K562 (cell line): Measurements from ENCODE around the gene TTC33. TPM values are rescaled to one million over a fixed set of nuclear protein-coding genes. Genes with fewer than 3 reads are reported as not detected.

Experiments used
- ATAC-seq: fragments of 200-7000 bp; cut with Tn5 transposase; 3 replicates; pipeline ENCODE4 v1.9.1; 2020; ENCODE audit warnings: moderate library complexity
- BruUV-seq: library from RNA; stranded (reverse); fragments of 400-500 nt; replicated peaks from 2 replicates; lab custom pipeline; 2021; lab: Mats Ljungman, UMichigan
- CTCF ChIA-PET: fragments of 300-600 bp; formaldehyde crosslinking; extraction: SDS; loops from one replicate; lab custom pipeline; 2021; ENCODE audit warnings: low intra/inter-chr PET ratio; lab: Yijun Ruan, JAX
- POLR2A ChIA-PET: fragments of 300-600, 350-650 bp; sonication (Branson Sonifier 250); formaldehyde crosslinking; extraction: SDS; loops from one replicate; lab custom pipeline; 2021; ENCODE audit warnings: antibody characterized with exemption, inconsistent platforms; lab: Yijun Ruan, JAX
- DNase-seq, 4 experiments: peaks; one replicate each; pipeline versions ENCODE4 v3.0.0 to v3.0.0-alpha.2; 2011 to 2018; ENCODE audit warnings: low spot score in 3 of 4, mixed read lengths in 3 of 4; ENCODE audit errors: extremely low read depth in 1 of 4
- FAIRE-seq: peaks from 2 replicates; lab custom pipeline; 2011; peaks lifted over from hg19 to GRCh38; lab: Jason Lieb, UNC
- H2AFZ ChIP-seq: 2 replicates; pipeline ENCODE4 v1.6.0; 2011; ENCODE audit warnings: low read depth, low read length, control low read depth, inconsistent platforms
- H3K27ac ChIP-seq: fragments of 200-600 bp; 3 replicates; pipeline ENCODE4 v1.8.0; 2011; ENCODE audit warnings: low read depth, mild to moderate bottlenecking, control low read depth, inconsistent platforms, low read length, moderate library complexity, mixed read lengths; ENCODE audit errors: extremely low read depth
- H3K27me3 ChIP-seq, 2 experiments: fragments of 300-600 bp in 1 of 2; 2 replicates in 1 of 2; 3 replicates in 1 of 2; pipeline versions ENCODE4 v1.6.0 to v1.8.0; 2011; ENCODE audit warnings: inconsistent platforms in 2 of 2, low read length in 2 of 2, mild to moderate bottlenecking in 1 of 2, mixed read lengths in 1 of 2, moderate library complexity in 1 of 2; ENCODE audit not compliant: control insufficient read depth in 2 of 2, insufficient read depth in 2 of 2
- H3K36me3 ChIP-seq: fragments of 300-600 bp; 3 replicates; pipeline ENCODE4 v1.8.0; 2011; ENCODE audit warnings: mild to moderate bottlenecking, low read length, inconsistent platforms; ENCODE audit not compliant: control insufficient read depth, insufficient read depth
- H3K4me1 ChIP-seq, 2 experiments: fragments of 200-600 bp in 1 of 2; replicated peaks in 1 of 2; 2 replicates in 1 of 2; 3 replicates in 1 of 2; pipeline versions ENCODE4 v1.5.1 to v1.8.0; 2011; ENCODE audit warnings: inconsistent platforms in 2 of 2, low read length in 2 of 2, mild to moderate bottlenecking in 1 of 2, mixed read lengths in 1 of 2, moderate library complexity in 1 of 2; ENCODE audit not compliant: control insufficient read depth in 2 of 2, insufficient read depth in 2 of 2
- H3K4me2 ChIP-seq: 2 replicates; pipeline ENCODE4 v1.6.1; 2011; ENCODE audit warnings: low read length, control low read depth, inconsistent platforms, mixed read lengths; ENCODE audit not compliant: insufficient read depth
- H3K4me3 ChIP-seq: fragments of 200-600 bp; sonication (generic), shearing (Covaris generic); 2 replicates; pipeline ENCODE4 v1.5.1; 2016; ENCODE audit warnings: control low read depth, inconsistent platforms
- H3K79me2 ChIP-seq: fragments of 200-600 bp; 3 replicates; pipeline ENCODE4 v1.8.0; 2011; ENCODE audit warnings: low read length, inconsistent platforms; ENCODE audit not compliant: control insufficient read depth, insufficient read depth
- H3K9ac ChIP-seq, 2 experiments: 2 replicates each; pipeline versions ENCODE4 v1.6.0 to v1.6.1; 2011; ENCODE audit warnings: low read depth in 2 of 2, low read length in 2 of 2, control low read depth in 1 of 2, inconsistent platforms in 1 of 2, mild to moderate bottlenecking in 1 of 2, mixed read lengths in 1 of 2; ENCODE audit not compliant: insufficient read depth in 1 of 2
- H3K9me1 ChIP-seq: one replicate; pipeline ENCODE4 v1.6.0; 2011; ENCODE audit warnings: inconsistent platforms, mild to moderate bottlenecking, low read length, moderate library complexity; ENCODE audit not compliant: control insufficient read depth, insufficient read depth
- H3K9me3 ChIP-seq: replicated peaks from 2 replicates; pipeline ENCODE4 v1.5.1; 2011; ENCODE audit warnings: low read depth, low read length, inconsistent platforms; ENCODE audit not compliant: control insufficient read depth, insufficient read depth
- H4K20me1 ChIP-seq: replicated peaks from 2 replicates; pipeline ENCODE4 v1.6.1; 2011; ENCODE audit warnings: low read length, inconsistent platforms, mixed read lengths; ENCODE audit not compliant: control insufficient read depth, insufficient read depth
- ARID3B ChIP-seq: fragments of 250-450 bp; sonication (Bioruptor Pico); IDR thresholded peaks from 2 replicates; pipeline ENCODE4 v1.4.0; 2020; ENCODE audit warnings: borderline replicate concordance
- EHMT2 ChIP-seq: fragments of 450-650 bp; IDR thresholded peaks from 2 replicates; pipeline ENCODE4 v1.6.1; 2018; ENCODE audit warnings: antibody characterized with exemption
- ETV5 ChIP-seq: sonication (generic); formaldehyde crosslinking; IDR thresholded peaks from 2 replicates; pipeline ENCODE4 v1.4.0; 2020; ENCODE audit warnings: low read depth, mild to moderate bottlenecking, missing genetic modification reagents
- GATAD2B ChIP-seq: fragments of 450-650 bp; IDR thresholded peaks from 2 replicates; pipeline ENCODE4 v1.6.1; 2017; ENCODE audit warnings: mild to moderate bottlenecking, borderline replicate concordance
- KAT2B ChIP-seq: IDR thresholded peaks from one replicate; pipeline ENCODE4 v1.6.1; 2012; ENCODE audit warnings: low read depth, mild to moderate bottlenecking, control low read depth, inconsistent platforms, low read length, moderate library complexity
- KLF13 ChIP-seq: fragments of 450-650 bp; IDR thresholded peaks from 2 replicates; pipeline ENCODE4 v1.6.1; 2016; ENCODE audit warnings: missing genetic modification characterization, low read depth, mild to moderate bottlenecking, missing compliant biosample characterization, moderate library complexity, borderline replicate concordance
- NFIC ChIP-seq: fragments of 450-650 bp; IDR thresholded peaks from 2 replicates; pipeline ENCODE4 v1.6.1; 2017; ENCODE audit warnings: mild to moderate bottlenecking, inconsistent platforms
- RFX5 ChIP-seq: IDR thresholded peaks from 2 replicates; pipeline ENCODE4 v1.6.1; 2011; ENCODE audit warnings: low read depth, mild to moderate bottlenecking, improper control_type of control experiment, low read length
- RNF219 ChIP-seq: fragments of 250-450 bp; sonication (Bioruptor Pico); IDR thresholded peaks from 2 replicates; pipeline ENCODE4 v1.5.0; 2022; ENCODE audit warnings: mild to moderate bottlenecking
- YBX1 ChIP-seq: fragments of 450-650 bp; IDR thresholded peaks from 2 replicates; pipeline ENCODE4 v1.7.1; 2016; ENCODE audit warnings: mild to moderate bottlenecking
- ZNF445 ChIP-seq: fragments of 250-450 bp; sonication (Bioruptor Pico); IDR thresholded peaks from 2 replicates; pipeline ENCODE4 v1.4.0; 2020; ENCODE audit warnings: low read depth, mild to moderate bottlenecking, moderate library complexity
- ZSCAN32 ChIP-seq: fragments of 450-650 bp; formaldehyde crosslinking; IDR thresholded peaks from 2 replicates; pipeline ENCODE4 v1.4.0; 2020; ENCODE audit warnings: mild to moderate bottlenecking, moderate library complexity
- WGBS: fragments of 100-300 bp; shearing (Covaris generic); methylation state at CpG from one replicate; pipeline ENCODE4 v1.1.6; 2016; ENCODE audit warnings: low coverage, mixed read lengths; ENCODE audit not compliant: insufficient coverage; ENCODE audit errors: missing lambda C conversion rate; 5-methylcytosine and 5-hydroxymethylcytosine counted together
- in situ Hi-C: fragments of 300-500 bp; cut with MboI; formaldehyde crosslinking; loops from 4 replicates; pipeline ENCODE4 v1.15.0; 2018; ENCODE audit warnings: inconsistent platforms, mixed read lengths
- intact Hi-C: fragments of 100-400 bp; cut with micrococcal nuclease; formaldehyde crosslinking; loops from 2 replicates; pipeline ENCODE4 v1.14.2; 2022
- polyA plus RNA-seq, 8 experiments: library from polyadenylated mRNA; depleted of rRNA in 4 of 8; stranded (reverse) in 5 of 8; unstranded in 3 of 8; fragments of >200 nt; fragmentation: Nextera tagmentation in 2 of 8; fragmentation: Illumina TruSeq in 1 of 8; extraction: Ambion mirVana in 2 of 8; extraction: Trizol in 1 of 8; gene quantifications; 2 replicates each; pipeline versions ENCODE4 v1.2.1 to v1.2.3, GENCODE V29; 2011 to 2014; ENCODE audit warnings: inconsistent platforms in 1 of 8, missing spikeins in 1 of 8
- total RNA-seq, 7 experiments: library from RNA; depleted of rRNA in 6 of 7; stranded (reverse); fragments of >200 nt in 6 of 7; fragmentation: Illumina TruSeq in 2 of 7; extraction: Trizol in 2 of 7; gene quantifications; 2 replicates each; pipeline versions ENCODE4 v1.2.1 to v1.2.3, GENCODE V29; 2011 to 2021; ENCODE audit warnings: low replicate concordance in 1 of 7

TTC33 gene
- total and polyA plus RNA-seq, 9 of the 15 experiments (the other 6 are each of a cell fraction or from before 2014, with no cell fraction given), result 11.5 to 24.9 (median 21.1) TPM

GRCh38 chr5:40578501-40579451 is 177.0 kb downstream of the TTC33 start:
- no peak overlapping the region for H3K4me3 ChIP-seq
- no peak for TF ChIP-seq KAT2B
- no peak for TF ChIP-seq RFX5
- TF ChIP-seq ZSCAN32, result no peak
- H3K79me2 ChIP-seq, result no peaks in the 10 kb centered on the region
- DNase-seq (no peak), FAIRE-seq (no peak), ATAC-seq (peak; percentile 26; the same call in 1 of the 3 replicates)
- 1% methylated on average over 9 of the region's 9 CpGs for WGBS
- H3K27me3 ChIP-seq, result no peaks in the 10 kb centered on the region
- H3K9me1 ChIP-seq, result no peaks in the 10 kb centered on the region
- no TSS peak for BruUV-seq
- in situ Hi-C loops (no loop called here), intact Hi-C loops (no loop called here)
- H3K27ac ChIP-seq, result no peak overlapping the region
- H3K36me3 ChIP-seq, result no peaks in the 10 kb centered on the region
- no peak overlapping the region for H3K4me2 ChIP-seq
- POLR2A ChIA-PET, result no interaction called here
- no peak overlapping the region for H3K9ac ChIP-seq
- H2AFZ ChIP-seq, result no peak overlapping the region
- no peaks in the 10 kb centered on the region for H3K9me3 ChIP-seq
- no peaks in the 10 kb centered on the region for H4K20me1 ChIP-seq
- CTCF ChIA-PET, result no interaction called here
- H3K4me1 ChIP-seq, result no peaks in the 10 kb centered on the region

GRCh38 chr5:40577718-40578117 is 178.0 kb downstream of the TTC33 start:
- ATAC-seq (no peak), DNase-seq (no peak), FAIRE-seq (no peak)
- BruUV-seq, result no TSS peak
- Histone ChIP-seq H3K9ac (no peak overlapping the region), H3K9me1 (no peaks in the 10 kb centered on the region), H3K36me3 (no peaks in the 10 kb centered on the region), H3K4me3 (no peak overlapping the region), H3K27ac (no peak overlapping the region), H3K9me3 (no peaks in the 10 kb centered on the region), H3K79me2 (no peaks in the 10 kb centered on the region), H2AFZ (no peak overlapping the region), H3K4me2 (no peak overlapping the region), H3K27me3 (no peaks in the 10 kb centered on the region), H3K4me1 (no peaks in the 10 kb centered on the region), H4K20me1 (no peaks in the 10 kb centered on the region)
- intact Hi-C loops (no loop called here), in situ Hi-C loops (no loop called here)
- 0% methylated on average over 3 of the region's 3 CpGs for WGBS
- POLR2A ChIA-PET, result no interaction called here
- CTCF ChIA-PET, result no interaction called here
- TF ChIP-seq RNF219 (CRISPR knock-in tag) (no peak), ZNF445 (CRISPR knock-in tag) (no peak), ARID3B (CRISPR knock-in tag) (no peak), YBX1 (no peak), GATAD2B (no peak), EHMT2 (no peak), KLF13 (tag) (no peak), NFIC (no peak), ETV5 (CRISPR knock-in tag) (no peak)
